SK-N-SH (cell line): Measurements from ENCODE around the gene CDH4. TPM values are rescaled to one million over a fixed set of nuclear protein-coding genes. Genes with fewer than 3 reads are reported as not detected.

Experiments
- CTCF ChIA-PET: fragments of 300-600, 350-600 bp; formaldehyde crosslinking; extraction: SDS; loops from one replicate; lab custom pipeline; 2021; lab: Yijun Ruan, JAX
- POLR2A ChIA-PET: fragments of 350-600 bp; sonication (Branson Sonifier 250); formaldehyde crosslinking; extraction: SDS; loops from one replicate; lab custom pipeline; 2020; ENCODE audit warnings: antibody characterized with exemption, inconsistent platforms; lab: Yijun Ruan, JAX
- DNase-seq: peaks from one replicate; pipeline ENCODE4 v3.0.0; 2012
- H2AFZ ChIP-seq: fragments of 200-600 bp; sonication (generic); 2 replicates; pipeline ENCODE4 v1.8.1; 2016; ENCODE audit warnings: antibody characterized with exemption, mild to moderate bottlenecking, low read depth
- H3F3A ChIP-seq: fragments of 200-600 bp; sonication (generic); replicated peaks from 2 replicates; pipeline ENCODE3; 2016; ENCODE audit warnings: antibody characterized with exemption, mild to moderate bottlenecking; ENCODE audit not compliant: insufficient read depth
- H3K27ac ChIP-seq, 2 experiments: fragments of 200-500 bp in 1 of 2; fragments of 200-600 bp in 1 of 2; sonication (Bioruptor generic) in 1 of 2; sonication (generic), shearing (Covaris generic) in 1 of 2; 2 replicates each; pipeline versions ENCODE4 v1.5.1 to v1.6.1; 2014 to 2016; ENCODE audit warnings: low read depth in 2 of 2, inconsistent platforms in 1 of 2, low read length in 1 of 2, mild to moderate bottlenecking in 1 of 2, mixed read lengths in 1 of 2
- H3K27me3 ChIP-seq: fragments of 200-600 bp; sonication (generic), shearing (Covaris generic); 2 replicates; pipeline ENCODE4 v1.6.1; 2016; ENCODE audit warnings: mixed run types; ENCODE audit not compliant: insufficient read depth
- H3K36me3 ChIP-seq, 2 experiments: fragments of 200-500 bp in 1 of 2; fragments of 200-600 bp in 1 of 2; sonication (Bioruptor generic) in 1 of 2; sonication (generic) in 1 of 2; replicated peaks in 1 of 2; 2 replicates each; pipeline versions ENCODE3 to v1.5.1; 2014 to 2016; ENCODE audit warnings: low read length in 1 of 2, mild to moderate bottlenecking in 1 of 2; ENCODE audit not compliant: insufficient read depth in 2 of 2, control insufficient read depth in 1 of 2
- H3K4me1 ChIP-seq, 2 experiments: fragments of 200-500 bp in 1 of 2; fragments of 200-600 bp in 1 of 2; sonication (Bioruptor generic) in 1 of 2; sonication (generic), shearing (Covaris generic) in 1 of 2; 2 replicates each; pipeline versions ENCODE4 v1.5.1 to v1.6.1; 2014 to 2016; ENCODE audit warnings: low read depth in 1 of 2, low read length in 1 of 2, mixed run types in 1 of 2; ENCODE audit not compliant: insufficient read depth in 2 of 2, control insufficient read depth in 1 of 2
- H3K4me2 ChIP-seq: fragments of 200-600 bp; sonication (generic), shearing (Covaris generic); 2 replicates; pipeline ENCODE4 v1.6.1; 2017; ENCODE audit warnings: mixed run types
- H3K4me3 ChIP-seq, 2 experiments: fragments of 200-500 bp in 1 of 2; fragments of 200-600 bp in 1 of 2; sonication (Bioruptor generic) in 1 of 2; sonication (generic), shearing (Covaris generic) in 1 of 2; 2 replicates each; pipeline versions ENCODE4 v1.5.1 to v1.8.1; 2014 to 2016; ENCODE audit warnings: low read depth in 2 of 2, inconsistent platforms in 1 of 2, low read length in 1 of 2, mild to moderate bottlenecking in 1 of 2, mixed read lengths in 1 of 2, moderate library complexity in 1 of 2
- H3K79me2 ChIP-seq: fragments of 200-600 bp; sonication (generic); 2 replicates; pipeline ENCODE4 v1.8.1; 2017; ENCODE audit warnings: mild to moderate bottlenecking; ENCODE audit not compliant: insufficient read depth
- H3K9ac ChIP-seq: fragments of 200-600 bp; sonication (generic); 2 replicates; pipeline ENCODE4 v1.6.1; 2017; ENCODE audit warnings: mixed run types
- H3K9me2 ChIP-seq: fragments of 200-600 bp; sonication (generic); 2 replicates; pipeline ENCODE4 v1.6.1; 2017; ENCODE audit warnings: mixed run types
- H3K9me3 ChIP-seq: fragments of 200-600 bp; sonication (generic); 2 replicates; pipeline ENCODE4 v1.6.1; 2017; ENCODE audit warnings: mixed run types, mild to moderate bottlenecking, moderate library complexity
- H4K20me1 ChIP-seq: fragments of 200-600 bp; sonication (generic); 2 replicates; pipeline ENCODE4 v1.6.1; 2017; ENCODE audit warnings: mild to moderate bottlenecking, mixed run types; ENCODE audit not compliant: insufficient read depth
- CHD2 ChIP-seq: fragments of 150-350 bp; IDR thresholded peaks from 2 replicates; pipeline ENCODE4 v1.6.1; 2018; ENCODE audit warnings: low read length; ENCODE audit not compliant: partially characterized antibody
- EZH2phosphoT487 ChIP-seq: fragments of 200-600 bp; sonication (generic); IDR thresholded peaks from 2 replicates; pipeline ENCODE4 v1.6.1; 2017; ENCODE audit warnings: low read depth, mixed run types, mild to moderate bottlenecking, antibody characterized with exemption, moderate library complexity, borderline replicate concordance
- FOSL2 ChIP-seq: IDR thresholded peaks from 2 replicates; pipeline ENCODE4 v1.4.0; 2012; ENCODE audit warnings: low read depth, mild to moderate bottlenecking, moderate library complexity, borderline replicate concordance
- FOXJ3 ChIP-seq: sonication (generic); formaldehyde crosslinking; IDR thresholded peaks from 2 replicates; pipeline ENCODE4 v1.5.1; 2020; ENCODE audit warnings: mild to moderate bottlenecking, missing genetic modification reagents
- FOXM1 ChIP-seq: IDR thresholded peaks from 2 replicates; pipeline ENCODE4 v1.4.0; 2012; ENCODE audit warnings: low read depth, mild to moderate bottlenecking
- JUND ChIP-seq: IDR thresholded peaks from 2 replicates; pipeline ENCODE4 v1.4.0; 2012
- MEF2A ChIP-seq: IDR thresholded peaks from 2 replicates; pipeline ENCODE4 v1.4.0; 2012; ENCODE audit warnings: low read depth, borderline replicate concordance
- MXI1 ChIP-seq: IDR thresholded peaks from 2 replicates; pipeline ENCODE4 v1.6.1; 2012; ENCODE audit warnings: mild to moderate bottlenecking, low read depth, low read length, improper control_type of control experiment
- NFIC ChIP-seq: IDR thresholded peaks from 2 replicates; pipeline ENCODE4 v1.4.0; 2012; ENCODE audit warnings: borderline replicate concordance
- NRF1 ChIP-seq: IDR thresholded peaks from 2 replicates; pipeline ENCODE4 v1.6.1; 2012; ENCODE audit warnings: low read depth, mild to moderate bottlenecking, low read length
- RAD21 ChIP-seq: IDR thresholded peaks from 2 replicates; pipeline ENCODE4 v1.6.1; 2012; ENCODE audit warnings: mild to moderate bottlenecking, low read length
- RFX5 ChIP-seq: IDR thresholded peaks from 2 replicates; pipeline ENCODE4 v1.6.1; 2012; ENCODE audit warnings: mild to moderate bottlenecking, improper control_type of control experiment, low read length
- RXRA ChIP-seq: IDR thresholded peaks from 2 replicates; pipeline ENCODE4 v1.4.0; 2012; ENCODE audit warnings: low read depth, mild to moderate bottlenecking, borderline replicate concordance
- SMC3 ChIP-seq: IDR thresholded peaks from 2 replicates; pipeline ENCODE4 v1.6.1; 2012; ENCODE audit warnings: low read depth, low read length, improper control_type of control experiment
- WGBS: methylation state at CpG from one replicate; pipeline ENCODE4 v1.1.6; 2017; ENCODE audit warnings: low lambda C conversion rate; 5-methylcytosine and 5-hydroxymethylcytosine counted together
- polyA plus RNA-seq, 3 experiments: library from polyadenylated mRNA; depleted of rRNA; stranded (reverse); fragments of >200 nt; gene quantifications; 2 replicates each; pipeline ENCODE4 v1.2.3, GENCODE V29; 2012
- TF ChIP-seq, protein P1 (sequence below): fragments of 150-350 bp; IDR thresholded peaks from 2 replicates; pipeline ENCODE4 v1.6.1; 2016; ENCODE audit warnings: mild to moderate bottlenecking, low read depth, low read length
- TF ChIP-seq, protein P2 (sequence below): fragments of 200-600 bp; sonication (generic); IDR thresholded peaks from 2 replicates; pipeline ENCODE4 v1.6.1; 2017; ENCODE audit warnings: antibody characterized with exemption, mild to moderate bottlenecking, moderate library complexity
- TF ChIP-seq, protein P3 (sequence below): IDR thresholded peaks from 2 replicates; pipeline ENCODE4 v1.4.0; 2012; ENCODE audit warnings: low read depth, borderline replicate concordance

Gene CDH4
- polyA plus RNA-seq, 1 of the 3 experiments (the other 2 are of a cell fraction) = not detected

DNA sequence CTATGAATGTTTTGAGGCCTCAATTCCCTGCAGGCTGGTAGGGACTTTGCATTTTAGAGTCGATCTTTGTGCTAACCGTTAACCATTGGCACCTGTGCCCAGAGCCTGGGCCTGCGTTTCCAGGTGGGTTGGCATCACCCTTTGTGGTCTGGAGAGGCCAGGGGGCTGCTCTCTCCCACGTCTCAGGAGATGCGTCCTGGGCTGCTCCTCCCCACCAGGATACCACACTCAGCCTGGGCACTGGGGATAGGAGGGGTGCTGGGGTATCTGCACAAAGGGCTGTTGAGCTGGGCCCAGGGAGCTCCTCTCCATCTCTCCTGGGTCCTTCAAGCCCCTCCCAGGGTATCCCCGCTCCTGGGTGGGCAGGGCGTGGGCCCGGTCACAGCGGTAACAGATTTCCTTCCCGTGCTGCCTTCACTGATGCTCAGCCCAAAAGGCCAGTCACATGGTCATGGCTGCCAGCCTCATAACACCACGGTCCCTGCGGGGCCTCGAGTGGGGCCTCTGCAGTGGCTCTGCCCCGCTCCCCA lies 547.4 kb downstream of the CDH4 start:
- Histone ChIP-seq H3K4me3 (no peak overlapping the region), H3K79me2 (no peaks in the 10 kb centered on the region), H3K4me2 (no peak overlapping the region), H3F3A (no peaks in the 10 kb centered on the region), H3K27me3 (no peaks in the 10 kb centered on the region), H3K9ac (no peak overlapping the region), H3K9me3 (no peaks in the 10 kb centered on the region), H3K27ac (no peak overlapping the region), H3K4me1 (no peaks in the 10 kb centered on the region), H2AFZ (no peak overlapping the region), H4K20me1 (no peaks in the 10 kb centered on the region), H3K36me3 (no peaks in the 10 kb centered on the region), H3K9me2 (no peaks in the 10 kb centered on the region)
- WGBS = 60% methylated on average over 7 of the region's 14 CpGs
- TF ChIP-seq RFX5 (no peak), NFIC (no peak), FOXJ3 (CRISPR knock-in tag) (no peak), FOSL2 (no peak), RXRA (no peak), RAD21 (no peak), FOXM1 (no peak), MEF2A (no peak), EZH2phosphoT487 (no peak), SMC3 (no peak), CHD2 (no peak), NRF1 (no peak), MXI1 (no peak), JUND (no peak)
- TF ChIP-seq, protein P1, sequence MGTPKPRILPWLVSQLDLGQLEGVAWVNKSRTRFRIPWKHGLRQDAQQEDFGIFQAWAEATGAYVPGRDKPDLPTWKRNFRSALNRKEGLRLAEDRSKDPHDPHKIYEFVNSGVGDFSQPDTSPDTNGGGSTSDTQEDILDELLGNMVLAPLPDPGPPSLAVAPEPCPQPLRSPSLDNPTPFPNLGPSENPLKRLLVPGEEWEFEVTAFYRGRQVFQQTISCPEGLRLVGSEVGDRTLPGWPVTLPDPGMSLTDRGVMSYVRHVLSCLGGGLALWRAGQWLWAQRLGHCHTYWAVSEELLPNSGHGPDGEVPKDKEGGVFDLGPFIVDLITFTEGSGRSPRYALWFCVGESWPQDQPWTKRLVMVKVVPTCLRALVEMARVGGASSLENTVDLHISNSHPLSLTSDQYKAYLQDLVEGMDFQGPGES = no peak
- TF ChIP-seq, protein P2, sequence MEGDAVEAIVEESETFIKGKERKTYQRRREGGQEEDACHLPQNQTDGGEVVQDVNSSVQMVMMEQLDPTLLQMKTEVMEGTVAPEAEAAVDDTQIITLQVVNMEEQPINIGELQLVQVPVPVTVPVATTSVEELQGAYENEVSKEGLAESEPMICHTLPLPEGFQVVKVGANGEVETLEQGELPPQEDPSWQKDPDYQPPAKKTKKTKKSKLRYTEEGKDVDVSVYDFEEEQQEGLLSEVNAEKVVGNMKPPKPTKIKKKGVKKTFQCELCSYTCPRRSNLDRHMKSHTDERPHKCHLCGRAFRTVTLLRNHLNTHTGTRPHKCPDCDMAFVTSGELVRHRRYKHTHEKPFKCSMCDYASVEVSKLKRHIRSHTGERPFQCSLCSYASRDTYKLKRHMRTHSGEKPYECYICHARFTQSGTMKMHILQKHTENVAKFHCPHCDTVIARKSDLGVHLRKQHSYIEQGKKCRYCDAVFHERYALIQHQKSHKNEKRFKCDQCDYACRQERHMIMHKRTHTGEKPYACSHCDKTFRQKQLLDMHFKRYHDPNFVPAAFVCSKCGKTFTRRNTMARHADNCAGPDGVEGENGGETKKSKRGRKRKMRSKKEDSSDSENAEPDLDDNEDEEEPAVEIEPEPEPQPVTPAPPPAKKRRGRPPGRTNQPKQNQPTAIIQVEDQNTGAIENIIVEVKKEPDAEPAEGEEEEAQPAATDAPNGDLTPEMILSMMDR = no peak
- TF ChIP-seq, protein P3, sequence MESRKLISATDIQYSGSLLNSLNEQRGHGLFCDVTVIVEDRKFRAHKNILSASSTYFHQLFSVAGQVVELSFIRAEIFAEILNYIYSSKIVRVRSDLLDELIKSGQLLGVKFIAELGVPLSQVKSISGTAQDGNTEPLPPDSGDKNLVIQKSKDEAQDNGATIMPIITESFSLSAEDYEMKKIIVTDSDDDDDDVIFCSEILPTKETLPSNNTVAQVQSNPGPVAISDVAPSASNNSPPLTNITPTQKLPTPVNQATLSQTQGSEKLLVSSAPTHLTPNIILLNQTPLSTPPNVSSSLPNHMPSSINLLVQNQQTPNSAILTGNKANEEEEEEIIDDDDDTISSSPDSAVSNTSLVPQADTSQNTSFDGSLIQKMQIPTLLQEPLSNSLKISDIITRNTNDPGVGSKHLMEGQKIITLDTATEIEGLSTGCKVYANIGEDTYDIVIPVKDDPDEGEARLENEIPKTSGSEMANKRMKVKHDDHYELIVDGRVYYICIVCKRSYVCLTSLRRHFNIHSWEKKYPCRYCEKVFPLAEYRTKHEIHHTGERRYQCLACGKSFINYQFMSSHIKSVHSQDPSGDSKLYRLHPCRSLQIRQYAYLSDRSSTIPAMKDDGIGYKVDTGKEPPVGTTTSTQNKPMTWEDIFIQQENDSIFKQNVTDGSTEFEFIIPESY = no peak
- DNase-seq = no peak
- ChIA-PET POLR2A (no interaction called here), CTCF (interaction anchor here (0.8 kb wide), 1 partner anchor 150 kb away, joined by 3 read pairs; no protein-coding TSS in a partner anchor)
